GM23338 (cell line): ENCODE results near the gene DSG2. TPM values are rescaled to one million over a fixed set of nuclear protein-coding genes. Genes with fewer than 3 reads are reported as not detected.

Experiments
- ATAC-seq: fragments of 200-7000 bp; cut with Tn5 transposase; 3 replicates; pipeline ENCODE4 v1.9.1; 2020
- DNase-seq: peaks from one replicate; pipeline ENCODE4 v3.0.0-alpha.2; 2015; ENCODE audit warnings: low spot score
- H2AFZ ChIP-seq: fragments of 200-600 bp; sonication (generic); 2 replicates; pipeline ENCODE4 v1.8.0; 2016; ENCODE audit warnings: antibody characterized with exemption, mild to moderate bottlenecking, moderate library complexity
- H3F3A ChIP-seq: fragments of 200-600 bp; sonication (generic); replicated peaks from 2 replicates; pipeline ENCODE4 v1.8.0; 2017; ENCODE audit warnings: antibody characterized with exemption, mixed run types, low read depth
- H3K27ac ChIP-seq: fragments of 200-600 bp; sonication (generic); 2 replicates; pipeline ENCODE4 v1.6.1; 2016; ENCODE audit warnings: low read depth
- H3K27me3 ChIP-seq: fragments of 200-600 bp; sonication (generic); 2 replicates; pipeline ENCODE4 v1.8.0; 2016; ENCODE audit warnings: mild to moderate bottlenecking, mixed run types, moderate library complexity; ENCODE audit not compliant: insufficient read depth
- H3K36me3 ChIP-seq: fragments of 200-600 bp; sonication (generic); 2 replicates; pipeline ENCODE4 v1.8.0; 2016; ENCODE audit warnings: mild to moderate bottlenecking; ENCODE audit not compliant: insufficient read depth
- H3K4me1 ChIP-seq: fragments of 200-600 bp; sonication (generic); 2 replicates; pipeline ENCODE4 v1.8.0; 2016; ENCODE audit warnings: mild to moderate bottlenecking, moderate library complexity; ENCODE audit not compliant: insufficient read depth
- H3K4me2 ChIP-seq: fragments of 200-600 bp; sonication (generic); 2 replicates; pipeline ENCODE4 v1.7.1; 2017; ENCODE audit warnings: mixed run types
- H3K4me3 ChIP-seq: fragments of 200-600 bp; sonication (generic); 2 replicates; pipeline ENCODE4 v1.6.1; 2016; ENCODE audit warnings: mixed run types
- H3K79me2 ChIP-seq: fragments of 200-600 bp; sonication (generic); replicated peaks from 2 replicates; pipeline ENCODE4 v1.8.0; 2017; ENCODE audit warnings: mild to moderate bottlenecking; ENCODE audit not compliant: insufficient read depth
- H3K9me2 ChIP-seq: fragments of 200-600 bp; sonication (generic); 2 replicates; pipeline ENCODE4 v1.8.0; 2017; ENCODE audit not compliant: insufficient read depth
- H4K20me1 ChIP-seq: fragments of 200-600 bp; sonication (generic); replicated peaks from 2 replicates; pipeline ENCODE4 v1.8.0; 2017; ENCODE audit warnings: mild to moderate bottlenecking; ENCODE audit not compliant: insufficient read depth
- H3K27ac Mint-ChIP-seq: 2 replicates; pipeline ENCODE4 v1.8.0; 2020; ENCODE audit warnings: inconsistent platforms, mild to moderate bottlenecking, moderate library complexity, mixed read lengths
- H3K27me3 Mint-ChIP-seq: 3 replicates; pipeline ENCODE4 v1.8.0; 2022; ENCODE audit warnings: low read depth, mild to moderate bottlenecking, moderate library complexity, mixed read lengths, inconsistent platforms; ENCODE audit not compliant: insufficient read depth, poor library complexity
- H3K36me3 Mint-ChIP-seq: 3 replicates; pipeline ENCODE4 v1.8.0; 2021; ENCODE audit warnings: low read depth, mild to moderate bottlenecking, inconsistent platforms, moderate library complexity, mixed read lengths
- H3K4me1 Mint-ChIP-seq: 3 replicates; pipeline ENCODE4 v1.8.0; 2020; ENCODE audit warnings: mild to moderate bottlenecking, inconsistent platforms, mixed read lengths
- H3K4me3 Mint-ChIP-seq: 3 replicates; pipeline ENCODE4 v1.8.0; 2021; ENCODE audit warnings: moderate library complexity, mild to moderate bottlenecking, inconsistent platforms, mixed read lengths
- H3K9me3 Mint-ChIP-seq: 3 replicates; pipeline ENCODE4 v1.8.0; 2020; ENCODE audit warnings: moderate library complexity, mild to moderate bottlenecking, inconsistent platforms, mixed read lengths
- CREB1 ChIP-seq: fragments of 250-450 bp; sonication (Bioruptor Pico); IDR thresholded peaks from 2 replicates; pipeline ENCODE4 v1.5.0; 2020; ENCODE audit warnings: low read depth, mild to moderate bottlenecking, moderate library complexity
- CTCF ChIP-seq, 2 experiments: fragments of 200-600 bp in 1 of 2; sonication (generic) in 1 of 2; conservative IDR thresholded peaks; 2 replicates each; pipeline versions ENCODE4 v1.5.1 to v1.6.1; 2016 to 2017; ENCODE audit warnings: antibody characterized with exemption in 2 of 2, low read depth in 2 of 2, mild to moderate bottlenecking in 2 of 2, moderate library complexity in 1 of 2
- EZH2 ChIP-seq: fragments of 200-600 bp; sonication (generic); IDR thresholded peaks from one replicate; pipeline ENCODE4 v1.8.0; 2017; ENCODE audit warnings: antibody characterized with exemption, mild to moderate bottlenecking, low read depth; ENCODE audit not compliant: unreplicated experiment
- EZH2phosphoT487 ChIP-seq: fragments of 200-600 bp; sonication (generic); IDR thresholded peaks from one replicate; pipeline ENCODE4 v1.8.1; 2018; ENCODE audit warnings: antibody characterized with exemption; ENCODE audit not compliant: unreplicated experiment
- JUNB ChIP-seq: IDR thresholded peaks from one replicate; pipeline ENCODE4 v1.6.1; 2016; ENCODE audit warnings: antibody characterized with exemption; ENCODE audit not compliant: unreplicated experiment
- NANOG ChIP-seq: IDR thresholded peaks from 2 replicates; pipeline ENCODE4 v1.6.1; 2016; ENCODE audit warnings: antibody characterized with exemption, borderline replicate concordance
- POLR2AphosphoS5 ChIP-seq: IDR thresholded peaks from 2 replicates; pipeline ENCODE4 v1.6.1; 2016; ENCODE audit warnings: antibody characterized with exemption, low read depth
- REST ChIP-seq: IDR thresholded peaks from one replicate; pipeline ENCODE4 v1.6.1; 2018; ENCODE audit warnings: antibody characterized with exemption; ENCODE audit not compliant: unreplicated experiment
- STAT1 ChIP-seq: IDR thresholded peaks from one replicate; pipeline ENCODE4 v1.6.1; 2016; ENCODE audit warnings: antibody characterized with exemption; ENCODE audit not compliant: unreplicated experiment
- ZNF114 ChIP-seq: fragments of 250-450 bp; sonication (Bioruptor Pico); IDR thresholded peaks from 2 replicates; pipeline ENCODE4 v1.5.0; 2020; ENCODE audit warnings: mild to moderate bottlenecking, moderate library complexity
- ZNF331 ChIP-seq: fragments of 250-450 bp; sonication (Bioruptor Pico); IDR thresholded peaks from 2 replicates; pipeline ENCODE4 v1.5.0; 2020; ENCODE audit warnings: low read depth, mild to moderate bottlenecking, moderate library complexity
- polyA plus RNA-seq: library from polyadenylated mRNA; unstranded; fragments of >200 nt; fragmentation: Nextera tagmentation; extraction: Ambion mirVana; gene quantifications from 2 replicates; pipeline ENCODE4 v1.2.1, GENCODE V29; 2016
- total RNA-seq: library from RNA; depleted of rRNA; stranded (reverse); fragments of >200 nt; shearing (Covaris generic); gene quantifications from 2 replicates; pipeline ENCODE4 v1.2.3, GENCODE V29; 2014
- TF ChIP-seq, protein P1 (sequence below): fragments of 250-450 bp; sonication (Bioruptor Pico); IDR thresholded peaks from 2 replicates; pipeline ENCODE4 v1.5.0; 2020; ENCODE audit warnings: mild to moderate bottlenecking, moderate library complexity
- TF ChIP-seq, protein P2 (sequence below): IDR thresholded peaks from 2 replicates; pipeline ENCODE4 v1.6.1; 2016; ENCODE audit warnings: antibody characterized with exemption

DSG2 gene
- total and polyA plus RNA-seq, 2 experiments from 2014 or later, result 44.7 to 144 TPM

- no peak for TF ChIP-seq POLR2AphosphoS5
- no peak for TF ChIP-seq REST
- TF ChIP-seq, protein P1, sequence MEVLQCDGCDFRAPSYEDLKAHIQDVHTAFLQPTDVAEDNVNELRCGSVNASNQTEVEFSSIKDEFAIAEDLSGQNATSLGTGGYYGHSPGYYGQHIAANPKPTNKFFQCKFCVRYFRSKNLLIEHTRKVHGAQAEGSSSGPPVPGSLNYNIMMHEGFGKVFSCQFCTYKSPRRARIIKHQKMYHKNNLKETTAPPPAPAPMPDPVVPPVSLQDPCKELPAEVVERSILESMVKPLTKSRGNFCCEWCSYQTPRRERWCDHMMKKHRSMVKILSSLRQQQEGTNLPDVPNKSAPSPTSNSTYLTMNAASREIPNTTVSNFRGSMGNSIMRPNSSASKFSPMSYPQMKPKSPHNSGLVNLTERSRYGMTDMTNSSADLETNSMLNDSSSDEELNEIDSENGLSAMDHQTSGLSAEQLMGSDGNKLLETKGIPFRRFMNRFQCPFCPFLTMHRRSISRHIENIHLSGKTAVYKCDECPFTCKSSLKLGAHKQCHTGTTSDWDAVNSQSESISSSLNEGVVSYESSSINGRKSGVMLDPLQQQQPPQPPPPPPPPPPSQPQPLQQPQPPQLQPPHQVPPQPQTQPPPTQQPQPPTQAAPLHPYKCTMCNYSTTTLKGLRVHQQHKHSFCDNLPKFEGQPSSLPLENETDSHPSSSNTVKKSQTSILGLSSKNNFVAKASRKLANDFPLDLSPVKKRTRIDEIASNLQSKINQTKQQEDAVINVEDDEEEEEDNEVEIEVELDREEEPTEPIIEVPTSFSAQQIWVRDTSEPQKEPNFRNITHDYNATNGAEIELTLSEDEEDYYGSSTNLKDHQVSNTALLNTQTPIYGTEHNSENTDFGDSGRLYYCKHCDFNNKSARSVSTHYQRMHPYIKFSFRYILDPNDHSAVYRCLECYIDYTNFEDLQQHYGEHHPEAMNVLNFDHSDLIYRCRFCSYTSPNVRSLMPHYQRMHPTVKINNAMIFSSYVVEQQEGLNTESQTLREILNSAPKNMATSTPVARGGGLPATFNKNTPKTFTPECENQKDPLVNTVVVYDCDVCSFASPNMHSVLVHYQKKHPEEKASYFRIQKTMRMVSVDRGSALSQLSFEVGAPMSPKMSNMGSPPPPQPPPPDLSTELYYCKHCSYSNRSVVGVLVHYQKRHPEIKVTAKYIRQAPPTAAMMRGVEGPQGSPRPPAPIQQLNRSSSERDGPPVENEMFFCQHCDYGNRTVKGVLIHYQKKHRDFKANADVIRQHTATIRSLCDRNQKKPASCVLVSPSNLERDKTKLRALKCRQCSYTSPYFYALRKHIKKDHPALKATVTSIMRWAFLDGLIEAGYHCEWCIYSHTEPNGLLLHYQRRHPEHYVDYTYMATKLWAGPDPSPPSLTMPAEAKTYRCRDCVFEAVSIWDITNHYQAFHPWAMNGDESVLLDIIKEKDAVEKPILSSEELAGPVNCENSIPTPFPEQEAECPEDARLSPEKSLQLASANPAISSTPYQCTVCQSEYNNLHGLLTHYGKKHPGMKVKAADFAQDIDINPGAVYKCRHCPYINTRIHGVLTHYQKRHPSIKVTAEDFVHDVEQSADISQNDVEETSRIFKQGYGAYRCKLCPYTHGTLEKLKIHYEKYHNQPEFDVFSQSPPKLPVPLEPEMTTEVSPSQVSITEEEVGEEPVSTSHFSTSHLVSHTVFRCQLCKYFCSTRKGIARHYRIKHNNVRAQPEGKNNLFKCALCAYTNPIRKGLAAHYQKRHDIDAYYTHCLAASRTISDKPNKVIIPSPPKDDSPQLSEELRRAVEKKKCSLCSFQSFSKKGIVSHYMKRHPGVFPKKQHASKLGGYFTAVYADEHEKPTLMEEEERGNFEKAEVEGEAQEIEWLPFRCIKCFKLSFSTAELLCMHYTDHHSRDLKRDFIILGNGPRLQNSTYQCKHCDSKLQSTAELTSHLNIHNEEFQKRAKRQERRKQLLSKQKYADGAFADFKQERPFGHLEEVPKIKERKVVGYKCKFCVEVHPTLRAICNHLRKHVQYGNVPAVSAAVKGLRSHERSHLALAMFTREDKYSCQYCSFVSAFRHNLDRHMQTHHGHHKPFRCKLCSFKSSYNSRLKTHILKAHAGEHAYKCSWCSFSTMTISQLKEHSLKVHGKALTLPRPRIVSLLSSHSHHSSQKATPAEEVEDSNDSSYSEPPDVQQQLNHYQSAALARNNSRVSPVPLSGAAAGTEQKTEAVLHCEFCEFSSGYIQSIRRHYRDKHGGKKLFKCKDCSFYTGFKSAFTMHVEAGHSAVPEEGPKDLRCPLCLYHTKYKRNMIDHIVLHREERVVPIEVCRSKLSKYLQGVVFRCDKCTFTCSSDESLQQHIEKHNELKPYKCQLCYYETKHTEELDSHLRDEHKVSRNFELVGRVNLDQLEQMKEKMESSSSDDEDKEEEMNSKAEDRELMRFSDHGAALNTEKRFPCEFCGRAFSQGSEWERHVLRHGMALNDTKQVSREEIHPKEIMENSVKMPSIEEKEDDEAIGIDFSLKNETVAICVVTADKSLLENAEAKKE (CRISPR knock-in tag), result no peak
- TF ChIP-seq EZH2, result no peak
- TF ChIP-seq STAT1, result no peak
- no peak for TF ChIP-seq CREB1 (CRISPR knock-in tag)
- no peak for TF ChIP-seq EZH2phosphoT487
- TF ChIP-seq, protein P2, sequence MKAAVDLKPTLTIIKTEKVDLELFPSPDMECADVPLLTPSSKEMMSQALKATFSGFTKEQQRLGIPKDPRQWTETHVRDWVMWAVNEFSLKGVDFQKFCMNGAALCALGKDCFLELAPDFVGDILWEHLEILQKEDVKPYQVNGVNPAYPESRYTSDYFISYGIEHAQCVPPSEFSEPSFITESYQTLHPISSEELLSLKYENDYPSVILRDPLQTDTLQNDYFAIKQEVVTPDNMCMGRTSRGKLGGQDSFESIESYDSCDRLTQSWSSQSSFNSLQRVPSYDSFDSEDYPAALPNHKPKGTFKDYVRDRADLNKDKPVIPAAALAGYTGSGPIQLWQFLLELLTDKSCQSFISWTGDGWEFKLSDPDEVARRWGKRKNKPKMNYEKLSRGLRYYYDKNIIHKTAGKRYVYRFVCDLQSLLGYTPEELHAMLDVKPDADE, result no peak
- TF ChIP-seq JUNB, result no peak
- no peak for TF ChIP-seq ZNF331
- TF ChIP-seq CTCF (conservative IDR thresholded peaks at IDR 0.05; ENCODE audit: low read depth in 2 of 2), result no peak
- TF ChIP-seq ZNF114 (CRISPR knock-in tag), result no peak
- no peak for TF ChIP-seq NANOG
- Mint-ChIP-seq H3K9me3 (peaks cover 5% of the 10 kb centered on the region; the same call in 2 of the 3 replicates), H3K27ac (no peak overlapping the region), H3K4me3 (no peak overlapping the region), H3K27me3 (no peaks in the 10 kb centered on the region), H3K4me1 (no peaks in the 10 kb centered on the region), H3K36me3 (peaks cover 4% of the 10 kb centered on the region; the same call in 1 of the 3 replicates)
- Histone ChIP-seq H3K4me1 (no peaks in the 10 kb centered on the region), H3K79me2 (no peaks in the 10 kb centered on the region), H2AFZ (no peak overlapping the region), H3K27ac (no peak overlapping the region), H3F3A (no peaks in the 10 kb centered on the region), H3K4me3 (no peak overlapping the region), H4K20me1 (no peaks in the 10 kb centered on the region), H3K4me2 (no peak overlapping the region), H3K36me3 (no peaks in the 10 kb centered on the region), H3K9me2 (no peaks in the 10 kb centered on the region), H3K27me3 (no peaks in the 10 kb centered on the region)
- ATAC-seq (no peak), DNase-seq (no peak)
Observed at GRCh38 chr18:31478688-31479087, 19.3 kb upstream of the DSG2 start.
